NK-92 (cell line): ENCODE data around the gene EPB41L4B.

Experiments used
- DNase-seq: peaks from one replicate; lab custom pipeline; 2025; ENCODE audit not compliant: unreplicated experiment; lab: John Stamatoyannopoulos, UW

The EPB41L4B gene

DNA sequence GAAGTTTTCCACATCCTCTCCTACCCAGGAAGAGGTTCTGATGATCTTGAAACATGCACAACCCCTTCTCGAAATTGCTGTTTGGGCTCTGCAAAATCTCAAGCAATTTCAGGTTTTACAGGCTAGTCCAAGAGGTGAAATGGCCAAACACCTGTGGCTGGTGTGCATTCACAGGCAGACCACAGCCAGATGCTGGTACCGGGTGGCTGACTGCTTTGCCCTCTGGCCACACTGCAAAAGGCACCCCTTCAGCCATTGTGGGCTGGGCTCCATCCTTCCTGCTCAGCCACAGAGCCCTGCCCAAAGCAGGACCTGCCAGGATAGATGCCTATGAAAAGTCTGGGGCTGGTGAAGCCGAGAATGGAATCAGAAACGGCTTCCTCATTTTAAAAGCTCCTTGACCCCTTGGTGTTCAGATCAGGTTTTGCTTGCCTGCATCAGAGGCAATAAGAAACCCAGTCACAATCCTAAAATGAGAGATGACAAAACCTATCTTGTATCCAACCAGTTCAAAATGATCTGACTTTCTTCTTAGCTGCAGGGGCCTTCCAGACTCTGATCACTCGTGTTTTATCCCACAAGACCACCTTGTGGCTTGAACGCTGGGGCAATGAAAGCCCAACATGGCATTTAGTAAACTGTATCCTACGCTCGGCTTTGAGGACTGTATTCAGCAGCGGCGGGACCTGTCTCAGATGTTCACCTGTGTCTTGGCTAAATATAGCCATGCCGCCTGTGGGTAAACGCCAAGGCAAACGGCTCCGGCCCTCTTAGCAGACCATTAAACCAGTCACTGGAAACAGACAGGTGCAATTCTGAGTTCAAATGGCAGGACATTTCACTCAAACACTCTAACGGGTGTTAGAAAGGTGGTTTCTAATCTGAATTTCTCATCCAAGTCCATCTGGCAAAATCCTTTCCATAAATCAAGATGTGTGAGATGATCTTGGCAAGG, 49.6 kb downstream of the EPB41L4B start:
- no peak for DNase-seq

DNA sequence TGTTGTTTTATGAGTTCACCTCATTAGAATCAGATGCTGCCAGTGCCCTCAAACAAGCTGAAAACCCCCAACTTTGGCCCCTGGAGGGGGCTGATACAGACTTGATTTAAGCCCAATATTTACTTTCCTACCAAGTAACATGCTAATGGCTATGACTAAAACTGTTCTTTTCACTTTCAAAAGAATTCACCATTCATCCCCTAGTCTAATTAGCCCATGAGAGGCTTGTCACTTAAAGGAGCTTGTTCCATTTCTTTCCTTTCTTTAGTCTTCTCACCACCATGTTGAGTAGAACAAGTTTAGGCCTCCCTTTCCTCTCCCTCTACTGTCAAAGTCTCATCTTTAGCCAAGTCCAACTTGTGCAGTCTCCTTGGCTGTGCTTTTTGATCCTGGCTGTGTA, 50.4 kb downstream of the EPB41L4B start:
- DNase-seq = no peak

DNA sequence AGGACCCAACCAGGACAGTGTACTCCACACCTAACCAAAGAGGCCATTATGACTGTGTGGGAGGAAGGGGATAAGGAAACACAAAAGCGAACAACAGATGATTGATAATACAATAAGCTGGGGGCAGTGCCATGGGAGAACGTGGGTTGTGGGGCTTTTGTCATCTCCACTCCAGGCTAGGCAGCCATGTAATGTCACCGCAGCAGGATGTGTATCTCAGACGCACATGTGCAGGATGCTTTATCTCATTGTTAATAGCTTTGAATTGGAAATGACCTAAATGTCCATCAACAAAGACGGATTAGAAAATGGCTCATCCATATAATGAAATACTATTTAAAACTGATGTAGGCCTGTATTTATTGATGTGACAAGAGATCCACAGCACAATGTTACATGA, 51.0 kb downstream of the EPB41L4B start:
- DNase-seq = no peak

DNA sequence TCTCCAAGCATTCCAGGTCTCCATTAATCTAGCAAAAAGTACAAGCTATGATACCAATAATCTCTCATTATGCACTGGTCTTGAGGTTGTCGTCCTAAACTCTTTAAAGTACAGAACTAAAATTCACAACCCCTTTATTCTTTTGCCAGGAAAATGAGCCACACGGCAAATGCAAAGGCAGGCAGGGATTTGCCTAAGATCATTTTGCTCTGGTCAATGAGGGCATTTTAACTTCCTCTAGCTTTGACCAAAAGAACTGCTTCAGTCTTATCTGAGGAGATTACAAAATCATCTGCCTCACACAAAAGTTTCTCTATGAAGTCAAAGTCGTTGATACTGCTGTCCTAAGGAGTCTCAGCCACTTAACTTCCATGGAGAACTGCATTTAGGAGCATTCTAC, 51.8 kb downstream of the EPB41L4B start:
- no peak for DNase-seq

- no peak for DNase-seq
Measured at GRCh38 chr9:109267555-109267954, 53.3 kb downstream of the EPB41L4B start.

GRCh38 chr9:109264877-109265587, 55.8 kb downstream of the EPB41L4B start:
- no peak for DNase-seq

GRCh38 chr9:109263358-109263757, 57.5 kb downstream of the EPB41L4B start:
- no peak for DNase-seq

DNA sequence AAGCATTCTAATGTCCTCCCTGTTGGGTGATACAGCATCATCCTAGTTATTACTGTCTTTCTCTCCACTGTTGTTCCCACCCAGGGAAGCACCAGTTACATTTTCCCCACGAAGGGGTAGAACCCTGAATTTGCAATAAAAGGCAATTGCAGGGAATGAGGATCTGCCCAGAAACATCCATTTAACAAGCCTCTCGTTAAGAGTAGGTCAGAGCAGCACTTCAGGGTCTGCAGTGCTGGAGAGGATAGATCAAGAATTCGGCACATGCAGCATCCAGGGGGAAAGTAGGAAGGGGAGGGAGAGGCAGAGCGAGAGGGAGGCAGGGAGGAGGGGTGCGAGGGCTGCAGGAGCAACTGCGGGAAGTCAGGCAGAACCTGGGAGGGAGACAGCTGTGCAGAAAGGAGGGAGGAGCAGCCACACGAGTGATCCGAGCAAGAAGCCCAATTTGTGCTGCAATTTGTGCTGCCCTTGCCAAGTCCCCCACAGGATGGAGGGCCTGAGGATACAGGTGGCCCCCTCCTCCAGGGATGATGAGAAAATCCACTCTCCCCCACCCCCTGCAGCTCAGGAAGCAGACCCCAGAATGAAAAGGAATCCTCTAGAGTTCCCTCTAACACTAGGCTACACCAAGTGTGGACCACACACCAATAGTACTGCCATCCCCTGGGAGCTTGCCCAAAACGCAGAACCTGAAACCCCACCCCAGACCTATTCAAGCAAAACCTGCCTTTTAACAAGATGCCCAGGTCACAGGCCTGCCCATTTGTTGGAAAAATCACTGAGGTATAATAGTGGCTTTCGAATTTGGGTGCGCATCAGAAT, 62.2 kb downstream of the EPB41L4B start:
- no peak for DNase-seq

DNA sequence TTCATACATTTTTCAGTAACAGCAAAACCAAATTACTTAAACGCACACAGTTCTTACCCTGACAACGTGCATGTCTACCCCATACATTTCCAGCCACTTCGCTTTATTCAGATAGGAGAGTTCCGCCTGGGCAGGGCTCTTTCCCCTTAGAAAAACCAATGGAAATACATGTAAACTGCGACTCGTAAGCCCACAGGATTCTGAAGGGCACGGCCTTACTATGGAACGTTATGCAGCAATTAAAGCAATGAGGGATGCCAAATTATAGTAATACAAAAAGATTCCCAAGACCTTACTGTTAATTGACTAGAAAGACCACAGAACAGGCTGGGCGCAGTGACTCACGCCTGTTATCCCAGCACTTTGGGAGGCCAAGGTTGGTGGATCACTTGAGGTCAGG, 64.5 kb downstream of the EPB41L4B start:
- DNase-seq = no peak

DNA sequence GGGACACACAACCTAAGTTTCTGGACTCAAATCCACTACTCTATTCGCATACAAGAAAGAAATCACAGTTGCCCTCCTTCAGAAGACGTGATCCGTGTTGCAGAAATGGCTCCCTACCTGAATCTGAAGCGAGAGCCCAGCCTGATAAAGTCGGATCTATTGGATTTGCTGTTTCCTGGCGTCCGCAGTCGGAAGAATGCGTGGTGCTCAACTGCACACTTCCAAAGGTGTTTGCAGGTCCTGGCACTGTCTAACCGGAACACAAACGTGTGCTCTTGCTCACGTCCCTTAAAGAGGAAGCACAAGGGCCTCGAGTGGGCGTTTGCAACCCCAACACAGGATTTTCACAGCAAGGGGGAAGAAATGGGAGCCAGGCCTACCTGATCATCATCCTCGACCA, 65.5 kb downstream of the EPB41L4B start:
- no peak for DNase-seq

DNA sequence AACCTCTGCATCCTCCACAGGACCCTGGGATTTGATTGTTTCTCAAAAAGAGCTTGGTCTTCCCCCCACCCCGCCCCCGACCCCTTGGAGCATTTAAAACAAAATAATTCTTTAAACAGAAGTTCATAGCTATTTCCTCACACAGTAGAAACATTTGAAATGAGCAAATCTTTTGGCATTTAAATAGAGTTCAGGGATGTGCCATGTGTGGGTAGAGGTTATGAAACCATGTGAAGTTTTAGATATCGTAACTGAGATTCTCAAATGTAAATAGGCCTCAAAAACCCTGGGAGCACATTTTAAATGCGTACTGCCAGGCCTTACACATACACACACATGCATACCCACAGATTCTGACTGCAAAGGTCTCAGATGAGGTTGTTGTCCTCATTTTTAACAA, 66.5 kb downstream of the EPB41L4B start:
- DNase-seq = no peak

GRCh38 chr9:109253637-109254284, 67.1 kb downstream of the EPB41L4B start:
- no peak for DNase-seq

DNA sequence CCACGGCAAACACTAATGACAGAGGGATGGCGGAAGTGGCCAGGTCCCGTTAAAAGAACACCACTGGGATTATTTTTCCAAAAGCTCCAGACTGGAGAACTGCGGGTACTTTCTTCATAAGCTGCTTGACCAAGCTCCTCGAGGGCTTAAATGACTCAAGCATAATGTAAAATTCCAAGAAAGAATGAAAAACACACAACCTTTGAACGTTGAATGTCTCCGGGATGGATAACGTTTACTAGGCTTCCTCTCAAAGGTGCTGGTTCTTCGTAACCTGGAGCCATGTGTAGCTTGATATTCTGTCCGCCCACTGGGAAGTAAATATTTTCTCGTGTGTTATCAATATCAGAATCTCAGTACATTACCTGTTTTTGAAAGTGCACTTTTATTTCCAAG, 67.6 kb downstream of the EPB41L4B start:
- DNase-seq = no peak

GRCh38 chr9:109252291-109252690, 68.6 kb downstream of the EPB41L4B start:
- DNase-seq = no peak

DNA sequence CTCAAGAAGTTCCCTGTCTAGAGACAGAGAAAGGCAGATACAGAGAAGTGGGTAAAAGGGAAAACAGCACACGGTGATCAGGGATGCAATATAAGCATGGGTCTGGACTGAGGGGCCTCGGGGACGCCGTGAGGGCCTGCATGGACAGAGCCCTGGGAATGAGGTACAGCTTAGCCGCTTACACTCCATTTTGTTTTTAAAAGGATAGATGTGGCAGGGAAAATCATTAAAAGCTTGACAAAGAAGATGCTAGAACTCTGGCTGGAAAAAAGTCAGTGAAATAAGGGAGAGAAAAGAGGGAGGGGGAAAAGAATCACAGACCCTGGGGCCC, 69.1 kb downstream of the EPB41L4B start:
- no peak for DNase-seq

- DNase-seq = no peak
Measured at GRCh38 chr9:109251080-109251775, 69.6 kb downstream of the EPB41L4B start.

DNA sequence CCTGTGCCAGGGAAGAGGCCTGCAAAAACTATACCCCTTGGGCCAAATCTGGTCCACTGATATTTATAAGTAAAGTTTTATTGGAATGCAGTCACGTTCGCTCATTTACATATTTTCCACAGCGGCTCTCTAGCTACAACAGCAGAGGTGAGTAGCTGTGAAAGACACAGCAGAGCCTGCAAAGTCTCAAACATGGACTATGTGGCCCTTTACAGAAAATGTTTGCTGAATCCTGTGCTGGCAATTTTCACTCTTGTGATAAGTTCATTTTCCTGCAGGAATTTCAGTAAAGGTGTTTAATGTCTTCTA, 70.1 kb downstream of the EPB41L4B start:
- DNase-seq = no peak

DNA sequence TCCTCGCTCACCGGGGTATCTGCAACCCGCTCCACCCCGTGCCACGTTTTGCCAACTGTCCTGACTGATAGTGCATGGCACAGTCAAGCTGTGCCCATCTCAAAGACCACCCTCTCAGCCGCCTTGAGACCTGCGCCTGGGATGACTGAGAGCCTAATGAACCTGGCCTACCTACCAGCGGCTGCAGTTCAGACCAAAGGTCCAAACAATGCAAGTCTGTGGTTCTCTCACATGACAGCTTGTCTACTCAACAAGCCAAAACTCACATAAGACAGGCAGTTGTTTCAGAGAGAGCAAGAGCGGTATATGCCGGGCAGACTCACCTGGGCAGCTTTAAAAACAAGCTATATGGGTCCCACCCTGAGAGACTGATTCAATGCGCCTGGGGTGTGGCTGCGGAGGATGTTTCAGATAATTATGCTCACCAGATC, 70.5 kb downstream of the EPB41L4B start:
- DNase-seq = no peak

DNA sequence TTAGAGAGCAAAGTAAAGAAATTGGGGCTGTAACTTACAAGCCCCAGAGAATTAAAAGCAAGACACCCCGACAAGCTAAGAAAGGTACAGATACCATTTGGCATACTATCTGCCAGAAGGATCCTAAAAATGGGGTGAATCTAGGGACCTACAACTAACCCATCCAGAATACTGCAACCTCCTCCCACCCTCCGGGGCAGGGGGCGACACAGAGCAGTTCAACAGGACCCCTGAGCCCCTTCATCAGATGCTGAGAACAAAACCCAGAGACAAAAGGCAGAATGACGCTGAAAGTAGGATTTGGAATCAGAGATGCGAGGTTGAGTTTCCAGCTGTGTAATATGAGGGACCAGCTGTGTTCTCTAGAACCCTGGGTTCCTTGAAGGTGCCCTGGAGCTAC, 71.2 kb downstream of the EPB41L4B start:
- no peak for DNase-seq

GRCh38 chr9:109248133-109248581, 72.7 kb downstream of the EPB41L4B start:
- no peak for DNase-seq

DNA sequence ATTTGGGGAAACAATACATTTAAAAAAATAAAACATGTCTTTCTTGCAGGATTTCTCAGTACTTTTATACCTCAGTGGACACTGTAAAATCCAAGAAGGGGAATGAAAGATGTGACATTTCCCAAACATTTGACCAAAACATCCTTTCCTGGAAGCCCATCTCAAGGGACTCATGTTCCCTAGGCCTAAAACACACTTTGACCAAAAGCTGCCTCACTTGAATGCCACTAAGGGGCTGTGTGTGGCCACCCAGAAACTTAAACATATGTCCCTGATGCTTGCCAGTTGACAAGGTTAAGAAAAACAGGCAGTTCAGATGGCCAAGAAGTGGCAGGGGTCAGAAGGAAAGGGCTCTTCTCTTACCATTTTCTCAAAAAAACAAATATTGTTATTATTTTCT, 73.6 kb downstream of the EPB41L4B start:
- DNase-seq = no peak
